Measurements from ENCODE around the gene ARID1B.
"Not testable (repeated sequence)": the region's sequence is repeated elsewhere in the genome, so short reads cannot be mapped to it uniquely, and the experiment has no call there.

ARID1B gene

DNA sequence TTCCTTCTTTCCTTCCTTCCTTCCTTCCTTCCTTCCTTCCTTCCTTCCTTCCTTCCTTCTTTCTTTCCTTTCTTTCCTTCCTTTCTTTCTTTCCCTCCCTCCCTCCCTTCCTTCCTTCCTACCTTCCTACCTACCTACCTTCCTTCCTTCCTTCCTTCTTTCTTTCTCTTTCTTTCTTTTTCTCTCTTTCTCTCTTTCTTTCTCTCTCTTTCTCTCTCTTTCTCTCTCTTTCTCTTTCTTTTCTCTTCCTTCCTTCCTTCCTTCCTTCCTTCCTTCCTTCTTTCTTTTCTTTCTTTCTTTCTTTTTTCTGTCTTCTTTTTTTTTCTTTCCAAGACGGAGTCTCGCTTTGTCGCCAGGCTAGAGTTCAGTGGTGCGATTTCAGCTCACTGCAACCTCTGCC lies 262.5 kb downstream of the ARID1B start:
- not testable (repeated sequence) for DNase-seq (ENCODE audit: low read depth in 3 of 3, low spot score in 1 of 3)

GRCh38 chr6:157040191-157040590 lies 263.0 kb downstream of the ARID1B start:
- DNase-seq (ENCODE audit: low read depth in 3 of 3, low spot score in 1 of 3): no peak

- no peak for DNase-seq (ENCODE audit: low read depth in 3 of 3, low spot score in 1 of 3)
Measured at GRCh38 chr6:157045831-157046454, 268.8 kb downstream of the ARID1B start.

GRCh38 chr6:157046776-157047175 lies 269.6 kb downstream of the ARID1B start:
- no peak for DNase-seq (ENCODE audit: low read depth in 3 of 3, low spot score in 1 of 3)

DNA sequence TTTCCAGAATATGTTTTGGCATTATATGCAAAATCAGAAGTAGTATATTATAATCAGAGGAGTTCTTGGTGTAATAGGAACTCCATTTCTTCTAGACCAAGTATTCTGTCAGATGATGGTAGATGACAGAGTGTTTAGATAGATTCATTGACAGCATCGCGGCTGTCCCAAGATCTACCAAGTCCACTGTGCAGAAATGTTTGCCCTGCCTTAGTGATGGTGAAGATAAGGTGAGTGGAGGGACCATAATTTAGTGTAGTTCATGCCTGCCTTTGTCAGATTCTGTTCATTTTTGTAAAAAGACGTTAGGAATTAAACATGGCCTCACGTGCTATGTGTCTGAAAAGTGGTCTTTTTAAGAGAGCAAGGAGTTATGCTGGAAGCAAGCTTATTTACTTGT lies 270.1 kb downstream of the ARID1B start:
- no peak for DNase-seq (ENCODE audit: low read depth in 3 of 3, low spot score in 1 of 3)

GRCh38 chr6:157047951-157048350 lies 270.8 kb downstream of the ARID1B start:
- no peak for DNase-seq (ENCODE audit: low read depth in 3 of 3, low spot score in 1 of 3)

GRCh38 chr6:157049133-157049532 lies 272.0 kb downstream of the ARID1B start:
- no peak for DNase-seq (ENCODE audit: low read depth in 3 of 3, low spot score in 1 of 3)

GRCh38 chr6:157050537-157051265 lies 273.5 kb downstream of the ARID1B start:
- no peak for DNase-seq (ENCODE audit: low read depth in 3 of 3, low spot score in 1 of 3)

DNA sequence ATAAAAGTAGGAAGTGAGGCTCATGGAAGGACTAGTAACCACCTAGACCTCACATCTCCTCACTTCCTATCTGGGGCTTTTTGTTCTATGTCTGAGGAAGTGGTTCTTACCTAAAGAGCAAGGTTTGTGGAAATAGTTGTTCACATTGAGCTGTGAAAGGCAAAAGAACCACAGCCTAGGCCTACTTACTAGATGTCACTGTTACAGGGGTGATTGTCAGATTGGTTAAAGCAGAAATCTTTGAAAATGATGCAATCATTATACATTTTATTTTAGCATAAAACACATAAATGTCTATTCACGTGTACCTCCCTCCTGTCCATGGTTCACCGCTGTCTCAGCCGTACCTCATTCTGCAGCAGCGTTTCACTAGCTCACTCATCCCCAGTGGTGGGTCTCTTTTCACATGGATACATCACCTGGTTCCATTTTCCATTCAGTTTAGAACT lies 277.4 kb downstream of the ARID1B start:
- DNase-seq (ENCODE audit: low read depth in 3 of 3, low spot score in 1 of 3): peak in 1 of 3 donors; percentile 8

DNA sequence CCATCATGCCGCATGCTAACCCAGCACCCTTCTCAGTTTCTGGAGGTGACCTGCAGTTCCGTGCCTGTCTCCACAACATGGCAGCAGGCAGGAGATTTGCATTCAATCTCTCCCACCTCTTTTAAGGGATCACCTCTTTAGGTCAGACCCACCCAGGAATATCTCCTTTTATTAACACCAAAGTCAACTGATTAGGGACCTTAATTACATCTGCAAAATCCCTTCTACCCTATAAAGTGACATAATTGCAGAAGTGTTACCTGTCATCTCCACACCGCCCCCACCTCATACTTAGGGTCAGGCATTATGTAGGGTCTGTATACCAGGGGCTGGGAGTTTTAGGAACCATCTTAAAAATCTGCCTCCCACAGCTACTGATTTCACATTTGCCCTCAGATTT lies 278.7 kb downstream of the ARID1B start:
- no peak for DNase-seq (ENCODE audit: low read depth in 3 of 3, low spot score in 1 of 3)

DNA sequence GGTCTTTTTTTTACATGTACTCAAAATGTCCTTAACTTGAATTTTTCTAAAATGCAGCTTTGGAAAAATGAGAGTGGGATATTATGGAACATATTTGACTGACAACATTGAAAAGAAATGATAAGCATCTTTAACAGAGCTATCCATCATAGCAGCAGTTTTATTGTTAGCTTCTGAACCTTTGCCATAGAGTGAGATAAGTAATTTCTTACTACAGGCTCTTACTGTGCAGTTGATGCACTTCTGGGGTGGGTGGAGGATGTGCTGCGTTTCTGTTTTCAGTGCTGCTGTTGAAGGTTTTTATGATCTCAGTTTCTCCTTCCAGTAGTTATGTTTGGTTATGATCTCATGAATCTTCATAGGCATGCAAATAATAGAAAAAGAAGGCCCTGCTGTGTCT lies 279.1 kb downstream of the ARID1B start:
- no peak for DNase-seq (ENCODE audit: low read depth in 3 of 3, low spot score in 1 of 3)

GRCh38 chr6:157058574-157058973 lies 281.4 kb downstream of the ARID1B start:
- no peak for DNase-seq (ENCODE audit: low read depth in 3 of 3, low spot score in 1 of 3)

DNA sequence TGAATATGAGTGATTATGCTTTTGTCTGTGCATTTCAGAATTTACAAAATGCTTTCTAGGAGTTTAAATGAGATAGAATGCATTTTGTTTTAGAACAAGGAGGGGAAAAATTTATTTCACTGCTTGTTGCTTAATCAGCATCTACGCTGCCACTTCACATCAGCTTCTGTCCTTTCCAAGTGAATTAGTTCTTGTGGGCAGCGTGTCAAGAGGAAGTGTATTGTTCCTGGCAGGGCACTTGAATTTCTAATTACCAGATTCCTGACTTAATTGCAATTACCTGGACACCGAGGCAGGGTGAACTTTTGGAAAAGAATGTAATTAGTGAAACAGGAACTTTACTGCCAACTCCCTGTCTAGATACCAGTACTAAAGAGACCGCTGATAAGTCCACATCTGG lies 282.6 kb downstream of the ARID1B start:
- no peak for DNase-seq (ENCODE audit: low read depth in 3 of 3, low spot score in 1 of 3)

DNA sequence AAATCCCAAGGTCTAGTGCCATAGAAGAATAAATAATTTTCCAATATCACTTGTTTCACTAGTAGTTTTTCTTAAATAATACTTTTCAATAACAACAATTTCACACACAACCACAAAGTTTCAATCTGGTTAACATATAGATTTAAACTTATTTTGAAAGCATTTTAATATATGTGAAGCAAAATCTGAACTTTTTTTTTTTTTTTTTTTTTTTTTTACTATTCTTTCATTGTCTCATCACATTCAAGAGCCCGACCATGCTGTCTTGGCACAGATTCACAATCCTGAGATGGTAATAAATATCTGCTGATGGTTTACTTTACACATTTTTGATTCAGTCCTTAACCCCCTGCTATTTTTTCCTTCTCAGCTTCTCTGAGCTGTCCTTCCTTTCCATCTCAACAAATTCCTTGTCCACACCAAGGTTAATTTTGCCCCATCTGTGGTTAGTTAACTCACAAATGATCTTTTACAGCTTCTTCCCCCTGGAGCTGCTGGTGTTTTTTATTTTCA lies 283.3 kb downstream of the ARID1B start:
- DNase-seq (ENCODE audit: low read depth in 3 of 3, low spot score in 1 of 3): no peak

GRCh38 chr6:157061770-157062594 lies 284.8 kb downstream of the ARID1B start:
- no peak for DNase-seq (ENCODE audit: low read depth in 3 of 3, low spot score in 1 of 3)

DNA sequence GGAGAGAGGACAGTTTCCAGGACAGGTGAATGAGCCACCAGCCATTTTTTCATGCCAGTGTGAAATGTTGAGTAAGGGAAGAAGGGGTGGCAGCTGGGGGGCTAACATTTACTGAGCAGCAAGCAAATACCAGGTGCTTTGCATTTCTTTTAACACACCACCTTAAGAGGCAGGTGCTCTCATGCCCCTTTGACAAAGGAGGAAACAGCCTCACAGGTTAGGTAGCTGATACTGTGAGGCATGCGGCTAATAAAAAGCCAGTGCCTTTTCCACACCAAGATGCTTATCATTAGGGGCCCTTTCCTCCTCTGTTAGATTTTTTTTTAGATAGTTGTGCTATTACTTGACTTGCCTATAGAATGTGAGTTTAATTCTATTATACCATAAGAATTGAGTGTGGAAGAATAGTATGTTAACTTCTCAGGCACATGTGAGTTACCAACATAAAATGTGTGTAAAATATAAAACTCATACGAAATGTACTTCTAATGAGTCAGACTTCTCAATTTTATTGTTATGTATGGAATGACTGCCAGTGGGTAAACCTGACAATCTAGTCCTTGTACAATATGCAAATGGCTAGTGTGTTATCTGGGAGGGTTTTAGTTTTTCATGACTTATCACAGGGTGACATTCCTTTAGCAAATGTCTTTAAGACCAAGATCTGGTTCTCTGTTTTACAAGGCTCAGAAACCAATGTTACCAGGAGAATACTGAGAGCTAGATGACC lies 286.2 kb downstream of the ARID1B start:
- no peak for DNase-seq (ENCODE audit: low read depth in 3 of 3, low spot score in 1 of 3)

- no peak for DNase-seq (ENCODE audit: low read depth in 3 of 3, low spot score in 1 of 3)
Measured at GRCh38 chr6:157063923-157064322, 286.7 kb downstream of the ARID1B start.

DNA sequence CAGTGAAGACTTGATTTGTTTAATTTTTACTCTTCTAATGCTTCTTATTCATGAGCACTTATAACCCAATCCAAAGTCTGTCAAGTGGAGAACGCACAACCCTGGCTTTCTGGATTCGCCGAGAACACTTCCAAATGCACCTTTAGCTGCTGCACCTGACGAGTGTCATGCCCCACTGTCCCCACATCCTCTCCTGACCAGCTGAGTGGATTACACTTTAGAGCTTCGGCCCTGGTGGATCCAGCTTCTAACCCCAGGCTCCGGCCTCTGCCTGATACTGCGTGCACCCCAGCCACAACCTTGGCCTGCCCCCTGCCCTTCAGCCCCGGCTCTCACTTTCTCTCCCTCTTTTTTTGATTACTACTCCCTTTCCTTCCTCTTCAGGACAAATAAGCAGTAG lies 287.3 kb downstream of the ARID1B start:
- no peak for DNase-seq (ENCODE audit: low read depth in 3 of 3, low spot score in 1 of 3)

- DNase-seq (ENCODE audit: low read depth in 3 of 3, low spot score in 1 of 3): no peak
Measured at GRCh38 chr6:157065366-157065765, 288.2 kb downstream of the ARID1B start.

DNA sequence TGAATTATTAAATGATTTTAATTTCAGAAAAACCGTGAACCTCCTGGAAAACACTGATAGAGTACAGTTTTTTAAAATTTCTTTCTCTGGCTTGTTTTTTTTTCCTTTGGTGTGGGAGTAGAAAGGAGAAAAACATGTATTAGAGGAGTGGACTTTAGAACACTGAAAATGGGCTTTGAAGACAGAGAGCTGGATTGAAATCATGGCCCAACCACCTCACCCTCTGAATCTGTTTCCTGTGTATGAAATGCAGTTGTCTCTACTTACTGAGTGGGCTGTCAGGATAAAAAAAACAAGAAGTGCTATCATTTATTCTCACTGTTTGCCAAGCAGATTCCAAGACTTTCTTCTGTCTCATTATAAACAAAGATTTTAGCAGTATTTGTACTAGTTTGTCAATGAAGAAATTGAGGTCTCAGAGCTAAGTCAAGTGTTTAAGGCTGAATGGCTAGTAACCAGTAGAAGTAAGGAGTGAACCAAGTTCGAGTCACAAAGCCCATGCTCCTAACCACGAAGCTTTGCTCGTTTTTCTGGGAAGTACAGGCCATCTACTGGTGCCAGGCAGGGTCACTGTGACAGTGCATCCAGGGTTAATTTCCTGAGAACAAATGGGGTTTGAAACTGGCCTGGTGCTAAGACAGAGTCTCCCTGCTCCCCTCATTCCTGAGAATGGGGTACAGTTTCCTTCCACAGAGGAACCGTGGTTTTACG lies 289.8 kb downstream of the ARID1B start:
- DNase-seq (ENCODE audit: low read depth in 3 of 3, low spot score in 1 of 3): no peak
